HCT116 (cell line): ENCODE results near the gene DNAH5. TPM values are rescaled to one million over a fixed set of nuclear protein-coding genes. Genes with fewer than 3 reads are reported as not detected.

Source experiments
- ATAC-seq: fragments of 200-7000 bp; cut with Tn5 transposase; 2 replicates; pipeline ENCODE4 v1.9.1; 2020; ENCODE audit warnings: mild to moderate bottlenecking, moderate library complexity
- BruUV-seq: library from RNA; stranded (reverse); fragments of 400-500 nt; replicated peaks from 2 replicates; lab custom pipeline; 2021; lab: Mats Ljungman, UMichigan
- CTCF ChIA-PET: fragments of 300-600 bp; sonication (Branson Sonifier 250); formaldehyde crosslinking; loops from one replicate; lab custom pipeline; 2021; ENCODE audit warnings: antibody characterized with exemption; lab: Charles Lee
- POLR2A ChIA-PET: fragments of 300-600, 350-600 bp; sonication (Branson Sonifier 250); formaldehyde crosslinking; loops from one replicate; lab custom pipeline; 2021; ENCODE audit warnings: antibody characterized with exemption; lab: Charles Lee
- RAD21 ChIA-PET, 2 experiments: fragments of 300-600 bp; sonication (Branson Sonifier 250); formaldehyde crosslinking; loops; one replicate each; lab custom pipeline; 2023; ENCODE audit warnings: low total read pairs in 2 of 2; ENCODE audit not compliant: uncharacterized antibody in 2 of 2, unreplicated experiment in 2 of 2, low non-redundant PET in 1 of 2; lab: Charles Lee
- DNase-seq: peaks from one replicate; pipeline ENCODE4 v3.0.0-alpha.2; 2010; ENCODE audit warnings: low read depth, low spot score
- H2AFZ ChIP-seq: fragments of 200-600 bp; shearing (Covaris generic), sonication (generic); 2 replicates; pipeline ENCODE4 v1.6.1; 2017; ENCODE audit warnings: low read depth, mixed run types, mixed read lengths, antibody characterized with exemption, low read length; ENCODE audit not compliant: poor library complexity, severe bottlenecking
- H3K27ac ChIP-seq: 2 replicates; pipeline ENCODE4 v1.5.1; 2012; ENCODE audit warnings: low read depth, low read length
- H3K27me3 ChIP-seq: fragments of 200-600 bp; sonication (generic); 2 replicates; pipeline ENCODE4 v1.6.1; 2016; ENCODE audit warnings: mixed run types, low read length, mixed read lengths; ENCODE audit not compliant: insufficient read depth
- H3K36me3 ChIP-seq, 2 experiments: fragments of 200-500 bp in 1 of 2; fragments of 200-600 bp in 1 of 2; sonication (Bioruptor generic) in 1 of 2; sonication (generic) in 1 of 2; 2 replicates each; pipeline versions ENCODE4 v1.5.1 to v1.6.1; 2014 to 2016; ENCODE audit warnings: low read length in 2 of 2, inconsistent platforms in 1 of 2, mixed read lengths in 1 of 2, mixed run types in 1 of 2; ENCODE audit not compliant: insufficient read depth in 2 of 2, control insufficient read depth in 1 of 2
- H3K4me1 ChIP-seq, 2 experiments: fragments of 200-600 bp in 1 of 2; sonication (generic) in 1 of 2; 2 replicates each; pipeline versions ENCODE4 v1.5.1 to v1.6.1; 2012 to 2017; ENCODE audit warnings: low read length in 2 of 2, inconsistent platforms in 1 of 2, mild to moderate bottlenecking in 1 of 2, mixed read lengths in 1 of 2, mixed run types in 1 of 2, moderate library complexity in 1 of 2; ENCODE audit not compliant: insufficient read depth in 2 of 2, control insufficient read depth in 1 of 2
- H3K4me2 ChIP-seq: fragments of 200-600 bp; sonication (generic); 2 replicates; pipeline ENCODE4 v1.6.1; 2017; ENCODE audit warnings: mixed run types, low read length, mixed read lengths
- H3K4me3 ChIP-seq, 2 experiments: fragments of 200-600 bp in 1 of 2; sonication (generic) in 1 of 2; replicated peaks in 1 of 2; 2 replicates each; pipeline ENCODE4 v1.5.1; 2011 to 2016; ENCODE audit warnings: low read length in 2 of 2, control low read depth in 1 of 2, low read depth in 1 of 2, mild to moderate bottlenecking in 1 of 2, mixed read lengths in 1 of 2, mixed run types in 1 of 2
- H3K79me2 ChIP-seq: fragments of 200-600 bp; sonication (generic); 2 replicates; pipeline ENCODE4 v1.6.1; 2017; ENCODE audit warnings: mild to moderate bottlenecking, mixed run types, low read length, moderate library complexity, mixed read lengths; ENCODE audit not compliant: insufficient read depth
- H3K9ac ChIP-seq: fragments of 200-600 bp; sonication (generic); 2 replicates; pipeline ENCODE4 v1.6.1; 2016; ENCODE audit warnings: low read length, mixed read lengths
- H3K9me2 ChIP-seq: fragments of 200-600 bp; sonication (generic), shearing (Covaris generic); 2 replicates; pipeline ENCODE4 v1.6.1; 2017; ENCODE audit warnings: mixed run types, mild to moderate bottlenecking, moderate library complexity; ENCODE audit not compliant: insufficient read depth
- H3K9me3 ChIP-seq, 2 experiments: fragments of 200-500 bp in 1 of 2; fragments of 200-600 bp in 1 of 2; sonication (Bioruptor generic) in 1 of 2; sonication (generic) in 1 of 2; 2 replicates each; pipeline ENCODE4 v1.6.1; 2014 to 2017; ENCODE audit warnings: low read length in 2 of 2, mixed read lengths in 2 of 2, inconsistent platforms in 1 of 2, low read depth in 1 of 2, mild to moderate bottlenecking in 1 of 2, mixed run types in 1 of 2, moderate library complexity in 1 of 2; ENCODE audit not compliant: control insufficient read depth in 1 of 2, insufficient read depth in 1 of 2
- H4K20me1 ChIP-seq: fragments of 200-600 bp; sonication (generic), shearing (Covaris generic); 2 replicates; pipeline ENCODE4 v1.6.1; 2017; ENCODE audit warnings: mixed run types, mild to moderate bottlenecking, moderate library complexity; ENCODE audit not compliant: insufficient read depth
- CBX3 ChIP-seq: IDR thresholded peaks from 2 replicates; pipeline ENCODE4 v1.6.1; 2012; ENCODE audit warnings: low read depth
- CEBPB ChIP-seq: IDR thresholded peaks from 2 replicates; pipeline ENCODE4 v1.6.1; 2012; ENCODE audit warnings: low read depth
- CTCF ChIP-seq, 3 experiments: fragments of 200-600 bp in 1 of 3; sonication (generic) in 1 of 3; IDR thresholded peaks in 2 of 3; conservative IDR thresholded peaks in 1 of 3; 2 replicates each; pipeline ENCODE4 v1.5.1; 2012 to 2017; ENCODE audit warnings: low read depth in 2 of 3, low read length in 2 of 3, antibody characterized with exemption in 1 of 3, borderline replicate concordance in 1 of 3, control low read depth in 1 of 3, mild to moderate bottlenecking in 1 of 3, mixed read lengths in 1 of 3, mixed run types in 1 of 3, moderate library complexity in 1 of 3; ENCODE audit not compliant: insufficient read depth in 1 of 3
- EGR1 ChIP-seq: IDR thresholded peaks from 2 replicates; pipeline ENCODE4 v1.6.1; 2012; ENCODE audit warnings: low read depth
- ELF1 ChIP-seq: IDR thresholded peaks from 2 replicates; pipeline ENCODE4 v1.6.1; 2012; ENCODE audit warnings: low read depth, borderline replicate concordance
- EZH2 ChIP-seq: fragments of 200-600 bp; sonication (generic); IDR thresholded peaks from 2 replicates; pipeline ENCODE4 v1.6.1; 2017; ENCODE audit warnings: antibody characterized with exemption, mixed run types
- EZH2phosphoT487 ChIP-seq: fragments of 200-600 bp; IDR thresholded peaks from 2 replicates; pipeline ENCODE4 v1.6.1; 2018; ENCODE audit warnings: antibody characterized with exemption, borderline replicate concordance
- FOSL1 ChIP-seq: IDR thresholded peaks from 2 replicates; pipeline ENCODE4 v1.6.1; 2012; ENCODE audit warnings: low read depth
- JUND ChIP-seq: IDR thresholded peaks from 2 replicates; pipeline ENCODE4 v1.6.1; 2012
- POLR2AphosphoS5 ChIP-seq: IDR thresholded peaks from 2 replicates; pipeline ENCODE4 v1.6.1; 2011; ENCODE audit warnings: mild to moderate bottlenecking, low read depth, low read length, moderate library complexity
- RAD21 ChIP-seq: IDR thresholded peaks from 2 replicates; pipeline ENCODE4 v1.6.1; 2012; ENCODE audit warnings: low read depth, mild to moderate bottlenecking
- SIN3A ChIP-seq: IDR thresholded peaks from 2 replicates; pipeline ENCODE4 v1.6.1; 2012; ENCODE audit warnings: low read depth
- SP1 ChIP-seq: IDR thresholded peaks from 2 replicates; pipeline ENCODE4 v1.6.1; 2012; ENCODE audit warnings: low read depth
- SRF ChIP-seq: IDR thresholded peaks from 2 replicates; pipeline ENCODE4 v1.6.1; 2012; ENCODE audit warnings: low read depth
- TCF7L2 ChIP-seq: IDR thresholded peaks from 2 replicates; pipeline ENCODE4 v1.7.0; 2011; ENCODE audit warnings: borderline replicate concordance, inconsistent platforms; ENCODE audit not compliant: insufficient read depth, insufficient read length; ENCODE audit errors: extremely low read depth
- YY1 ChIP-seq: IDR thresholded peaks from 2 replicates; pipeline ENCODE4 v1.6.1; 2011; ENCODE audit warnings: low read length, low read depth, moderate library complexity, mild to moderate bottlenecking; ENCODE audit not compliant: insufficient replicate concordance; ENCODE audit errors: extremely low read depth
- ZFX ChIP-seq: fragments of 450-650 bp; IDR thresholded peaks from 2 replicates; pipeline ENCODE4 v1.6.1; 2017
- ZNF274 ChIP-seq: fragments of 200-500 bp; sonication (Bioruptor generic); IDR thresholded peaks from 2 replicates; pipeline ENCODE4 v1.6.1; 2014; ENCODE audit warnings: mild to moderate bottlenecking, low read depth, low read length, inconsistent platforms
- intact Hi-C: fragments of 100-400 bp; cut with micrococcal nuclease; formaldehyde crosslinking; loops from 2 replicates; pipeline ENCODE4 v1.10.0; 2022
- total RNA-seq: library from RNA; stranded (reverse); gene quantifications from one replicate; pipeline ENCODE4 v1.2.1, GENCODE V29; 2021; ENCODE audit not compliant: unreplicated experiment
- TF ChIP-seq, protein P1 (sequence below): IDR thresholded peaks from 2 replicates; pipeline ENCODE4 v1.6.1; 2012
- TF ChIP-seq, protein P2 (sequence below): IDR thresholded peaks from 2 replicates; pipeline ENCODE4 v1.6.1; 2011; ENCODE audit warnings: mild to moderate bottlenecking, low read length, moderate library complexity; ENCODE audit not compliant: insufficient replicate concordance; ENCODE audit errors: extremely low read depth

Gene DNAH5
- total RNA-seq, 1 experiment from 2014 or later: 0.37 TPM

DNA sequence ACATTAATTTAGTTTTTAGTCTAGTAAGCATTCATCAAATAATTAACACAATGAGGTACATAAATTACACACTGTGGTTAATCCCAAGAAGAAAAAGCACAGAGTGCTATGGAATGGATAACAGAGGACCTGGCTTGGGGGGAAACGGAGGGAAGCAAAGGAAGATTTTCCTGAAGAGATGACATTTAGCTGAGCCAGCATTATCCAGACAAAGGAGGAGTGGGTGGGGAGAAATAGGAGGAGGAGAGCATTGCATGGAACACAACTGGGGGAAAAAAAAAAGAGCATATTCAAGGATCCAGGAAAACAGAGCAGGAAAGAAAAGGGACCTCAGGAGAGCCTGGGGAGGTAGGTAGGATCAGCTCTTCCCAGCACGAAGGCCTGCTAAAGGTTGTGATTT lies 170.8 kb downstream of the DNAH5 start:
- Histone ChIP-seq H3K4me2 (no peak overlapping the region), H3K79me2 (no peaks in the 10 kb centered on the region), H3K4me3 (no peak overlapping the region), H3K9me3 (peaks cover 0 to 8% of the 10 kb centered on the region in 2 experiments; a peak in 1 of 4 replicates), H3K27me3 (no peaks in the 10 kb centered on the region), H3K9me2 (no peaks in the 10 kb centered on the region), H3K27ac (no peak overlapping the region), H3K36me3 (no peaks in the 10 kb centered on the region), H2AFZ (no peak overlapping the region), H3K9ac (no peak overlapping the region), H3K4me1 (no peaks in the 10 kb centered on the region), H4K20me1 (no peaks in the 10 kb centered on the region)
- intact Hi-C loops: no loop called here
- ChIA-PET RAD21 (no interaction called here), POLR2A (no interaction called here), CTCF (no interaction called here)
- TF ChIP-seq ELF1: no peak
- no peak for TF ChIP-seq CEBPB
- TF ChIP-seq YY1: no peak
- TF ChIP-seq EZH2phosphoT487: no peak
- no peak for TF ChIP-seq ZNF274
- no peak for TF ChIP-seq TCF7L2
- TF ChIP-seq, protein P1, sequence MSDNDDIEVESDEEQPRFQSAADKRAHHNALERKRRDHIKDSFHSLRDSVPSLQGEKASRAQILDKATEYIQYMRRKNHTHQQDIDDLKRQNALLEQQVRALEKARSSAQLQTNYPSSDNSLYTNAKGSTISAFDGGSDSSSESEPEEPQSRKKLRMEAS: no peak
- no peak for TF ChIP-seq FOSL1
- no peak for TF ChIP-seq CTCF (IDR thresholded peaks at IDR 0.05 in 2 of 3, conservative IDR thresholded peaks at IDR 0.05 in 1 of 3; ENCODE audit: borderline replicate concordance in 1 of 3, insufficient read depth in 1 of 3, low read depth in 2 of 3, low read length in 2 of 3)
- no peak for TF ChIP-seq EGR1
- TF ChIP-seq EZH2: no peak
- no peak for TF ChIP-seq ZFX
- no peak for TF ChIP-seq POLR2AphosphoS5
- no peak for TF ChIP-seq SRF
- no peak for TF ChIP-seq RAD21
- TF ChIP-seq JUND: no peak
- no peak for TF ChIP-seq SIN3A
- TF ChIP-seq SP1: no peak
- TF ChIP-seq, protein P2, sequence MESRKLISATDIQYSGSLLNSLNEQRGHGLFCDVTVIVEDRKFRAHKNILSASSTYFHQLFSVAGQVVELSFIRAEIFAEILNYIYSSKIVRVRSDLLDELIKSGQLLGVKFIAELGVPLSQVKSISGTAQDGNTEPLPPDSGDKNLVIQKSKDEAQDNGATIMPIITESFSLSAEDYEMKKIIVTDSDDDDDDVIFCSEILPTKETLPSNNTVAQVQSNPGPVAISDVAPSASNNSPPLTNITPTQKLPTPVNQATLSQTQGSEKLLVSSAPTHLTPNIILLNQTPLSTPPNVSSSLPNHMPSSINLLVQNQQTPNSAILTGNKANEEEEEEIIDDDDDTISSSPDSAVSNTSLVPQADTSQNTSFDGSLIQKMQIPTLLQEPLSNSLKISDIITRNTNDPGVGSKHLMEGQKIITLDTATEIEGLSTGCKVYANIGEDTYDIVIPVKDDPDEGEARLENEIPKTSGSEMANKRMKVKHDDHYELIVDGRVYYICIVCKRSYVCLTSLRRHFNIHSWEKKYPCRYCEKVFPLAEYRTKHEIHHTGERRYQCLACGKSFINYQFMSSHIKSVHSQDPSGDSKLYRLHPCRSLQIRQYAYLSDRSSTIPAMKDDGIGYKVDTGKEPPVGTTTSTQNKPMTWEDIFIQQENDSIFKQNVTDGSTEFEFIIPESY: no peak
- TF ChIP-seq CBX3: no peak
- DNase-seq (no peak), ATAC-seq (no peak)
- BruUV-seq: no TSS peak
